Measurements from ENCODE around the gene TBC1D1.

The TBC1D1 gene

GRCh38 chr4:38003102-38003501 lies 112.2 kb downstream of the TBC1D1 start:
- TF ChIP-seq EZH2phosphoT487 (IDR thresholded peaks at IDR 0.05; ENCODE audit: low read length) (no peak), EZH2 (optimal IDR thresholded peaks at IDR 0.05; ENCODE audit: low read depth, low read length) (no peak)
- TF ChIP-seq, protein P1, sequence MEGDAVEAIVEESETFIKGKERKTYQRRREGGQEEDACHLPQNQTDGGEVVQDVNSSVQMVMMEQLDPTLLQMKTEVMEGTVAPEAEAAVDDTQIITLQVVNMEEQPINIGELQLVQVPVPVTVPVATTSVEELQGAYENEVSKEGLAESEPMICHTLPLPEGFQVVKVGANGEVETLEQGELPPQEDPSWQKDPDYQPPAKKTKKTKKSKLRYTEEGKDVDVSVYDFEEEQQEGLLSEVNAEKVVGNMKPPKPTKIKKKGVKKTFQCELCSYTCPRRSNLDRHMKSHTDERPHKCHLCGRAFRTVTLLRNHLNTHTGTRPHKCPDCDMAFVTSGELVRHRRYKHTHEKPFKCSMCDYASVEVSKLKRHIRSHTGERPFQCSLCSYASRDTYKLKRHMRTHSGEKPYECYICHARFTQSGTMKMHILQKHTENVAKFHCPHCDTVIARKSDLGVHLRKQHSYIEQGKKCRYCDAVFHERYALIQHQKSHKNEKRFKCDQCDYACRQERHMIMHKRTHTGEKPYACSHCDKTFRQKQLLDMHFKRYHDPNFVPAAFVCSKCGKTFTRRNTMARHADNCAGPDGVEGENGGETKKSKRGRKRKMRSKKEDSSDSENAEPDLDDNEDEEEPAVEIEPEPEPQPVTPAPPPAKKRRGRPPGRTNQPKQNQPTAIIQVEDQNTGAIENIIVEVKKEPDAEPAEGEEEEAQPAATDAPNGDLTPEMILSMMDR (IDR thresholded peaks at IDR 0.05; ENCODE audit: low read length), result no peak
- no peaks in the 10 kb centered on the region for H3K9me2 ChIP-seq (replicated peaks; ENCODE audit: insufficient read depth, low read length)
- no peak overlapping the region for H3K27ac ChIP-seq (ENCODE audit: low read length)
- DNase-seq, result no peak
- H3K4me3 ChIP-seq (ENCODE audit: low read length), result no peak overlapping the region
- no peak overlapping the region for H2AFZ ChIP-seq (ENCODE audit: low read length)
- peaks cover 67% of the 10 kb centered on the region for H3K79me2 ChIP-seq (ENCODE audit: low read length)
- peaks cover 12% of the 10 kb centered on the region for H3K4me1 ChIP-seq (ENCODE audit: low read length)
- no peak overlapping the region for H3K4me2 ChIP-seq (ENCODE audit: low read depth, low read length)
- H3K27me3 ChIP-seq (replicated peaks; ENCODE audit: insufficient read depth, low read length), result no peaks in the 10 kb centered on the region
- H3F3A ChIP-seq (ENCODE audit: insufficient read depth, low read length), result no peaks in the 10 kb centered on the region
- no peaks in the 10 kb centered on the region for H3K9me3 ChIP-seq (replicated peaks; ENCODE audit: insufficient read depth, low read length)
- H3K36me3 ChIP-seq (replicated peaks; ENCODE audit: insufficient read depth, low read length), result no peaks in the 10 kb centered on the region
- H3K9ac ChIP-seq (ENCODE audit: low read length), result no peak overlapping the region
- no peaks in the 10 kb centered on the region for H4K20me1 ChIP-seq (ENCODE audit: insufficient read depth, low read length)

DNA sequence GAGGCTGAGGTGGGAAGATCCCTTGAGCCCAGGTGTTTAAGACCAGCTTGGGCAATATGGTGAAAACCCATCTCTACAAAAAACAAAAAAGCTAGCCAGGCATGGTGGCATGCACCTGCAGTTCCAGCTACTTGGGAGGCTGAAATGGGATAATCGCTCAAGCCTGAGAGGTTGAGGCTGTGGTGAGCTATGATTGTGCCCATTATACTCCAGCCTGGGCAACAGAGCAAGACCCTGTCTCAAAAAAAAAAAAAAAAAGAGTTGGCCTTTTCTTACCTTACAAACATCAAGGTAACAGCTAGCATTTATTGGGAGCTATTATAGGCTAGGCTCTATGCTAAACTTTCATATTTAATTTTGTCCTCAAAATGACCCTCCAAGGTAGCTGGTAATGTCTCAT lies 112.7 kb downstream of the TBC1D1 start:
- no peak overlapping the region for H3K4me3 ChIP-seq (ENCODE audit: low read length)
- no peak overlapping the region for H2AFZ ChIP-seq (ENCODE audit: low read length)
- peaks cover 12% of the 10 kb centered on the region for H3K4me1 ChIP-seq (ENCODE audit: low read length)
- TF ChIP-seq EZH2phosphoT487 (IDR thresholded peaks at IDR 0.05; ENCODE audit: low read length) (no peak), EZH2 (optimal IDR thresholded peaks at IDR 0.05; ENCODE audit: low read depth, low read length) (no peak)
- TF ChIP-seq, protein P1 (IDR thresholded peaks at IDR 0.05; ENCODE audit: low read length), result no peak
- H3K79me2 ChIP-seq (ENCODE audit: low read length), result peaks cover 66% of the 10 kb centered on the region
- H3F3A ChIP-seq (ENCODE audit: insufficient read depth, low read length), result no peaks in the 10 kb centered on the region
- no peak for DNase-seq
- H3K9ac ChIP-seq (ENCODE audit: low read length), result no peak overlapping the region
- no peaks in the 10 kb centered on the region for H3K9me2 ChIP-seq (replicated peaks; ENCODE audit: insufficient read depth, low read length)
- H3K36me3 ChIP-seq (replicated peaks; ENCODE audit: insufficient read depth, low read length), result no peaks in the 10 kb centered on the region
- no peaks in the 10 kb centered on the region for H4K20me1 ChIP-seq (ENCODE audit: insufficient read depth, low read length)
- H3K27ac ChIP-seq (ENCODE audit: low read length), result no peak overlapping the region
- no peaks in the 10 kb centered on the region for H3K27me3 ChIP-seq (replicated peaks; ENCODE audit: insufficient read depth, low read length)
- H3K9me3 ChIP-seq (replicated peaks; ENCODE audit: insufficient read depth, low read length), result no peaks in the 10 kb centered on the region
- no peak overlapping the region for H3K4me2 ChIP-seq (ENCODE audit: low read depth, low read length)

DNA sequence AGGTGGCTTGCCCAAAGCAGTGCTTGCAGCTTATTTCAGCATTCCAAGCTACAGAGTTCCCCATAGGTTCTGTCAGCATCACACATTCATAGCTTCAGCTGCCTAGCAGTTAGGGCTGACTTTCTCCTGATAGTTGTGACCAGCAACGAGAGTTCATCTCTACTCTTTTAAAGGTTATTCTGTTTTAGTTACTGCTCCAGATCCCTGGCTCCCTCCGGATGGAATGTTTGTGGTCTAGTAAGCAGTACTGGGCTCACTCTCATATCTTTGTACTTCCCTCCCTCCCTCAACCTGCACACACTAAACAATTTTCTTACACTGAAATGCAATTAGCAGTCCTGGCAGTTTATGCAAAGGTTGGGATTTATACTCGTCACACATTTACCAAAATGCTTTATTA lies 113.2 kb downstream of the TBC1D1 start:
- H4K20me1 ChIP-seq (ENCODE audit: insufficient read depth, low read length), result no peaks in the 10 kb centered on the region
- H3K4me1 ChIP-seq (ENCODE audit: low read length), result peaks cover 12% of the 10 kb centered on the region
- peaks cover 66% of the 10 kb centered on the region for H3K79me2 ChIP-seq (ENCODE audit: low read length)
- H2AFZ ChIP-seq (ENCODE audit: low read length), result no peak overlapping the region
- TF ChIP-seq, protein P1 (IDR thresholded peaks at IDR 0.05; ENCODE audit: low read length), result no peak
- TF ChIP-seq EZH2 (optimal IDR thresholded peaks at IDR 0.05; ENCODE audit: low read depth, low read length) (no peak), EZH2phosphoT487 (IDR thresholded peaks at IDR 0.05; ENCODE audit: low read length) (no peak)
- H3K9me2 ChIP-seq (replicated peaks; ENCODE audit: insufficient read depth, low read length), result no peaks in the 10 kb centered on the region
- no peaks in the 10 kb centered on the region for H3K27me3 ChIP-seq (replicated peaks; ENCODE audit: insufficient read depth, low read length)
- no peaks in the 10 kb centered on the region for H3K9me3 ChIP-seq (replicated peaks; ENCODE audit: insufficient read depth, low read length)
- no peak for DNase-seq
- H3K4me2 ChIP-seq (ENCODE audit: low read depth, low read length), result no peak overlapping the region
- H3K9ac ChIP-seq (ENCODE audit: low read length), result no peak overlapping the region
- H3K4me3 ChIP-seq (ENCODE audit: low read length), result no peak overlapping the region
- no peaks in the 10 kb centered on the region for H3F3A ChIP-seq (ENCODE audit: insufficient read depth, low read length)
- no peak overlapping the region for H3K27ac ChIP-seq (ENCODE audit: low read length)
- H3K36me3 ChIP-seq (replicated peaks; ENCODE audit: insufficient read depth, low read length), result no peaks in the 10 kb centered on the region

Data from MM.1S (cell line).